ENCODE results near the gene DENND5A.

The DENND5A gene

DNA sequence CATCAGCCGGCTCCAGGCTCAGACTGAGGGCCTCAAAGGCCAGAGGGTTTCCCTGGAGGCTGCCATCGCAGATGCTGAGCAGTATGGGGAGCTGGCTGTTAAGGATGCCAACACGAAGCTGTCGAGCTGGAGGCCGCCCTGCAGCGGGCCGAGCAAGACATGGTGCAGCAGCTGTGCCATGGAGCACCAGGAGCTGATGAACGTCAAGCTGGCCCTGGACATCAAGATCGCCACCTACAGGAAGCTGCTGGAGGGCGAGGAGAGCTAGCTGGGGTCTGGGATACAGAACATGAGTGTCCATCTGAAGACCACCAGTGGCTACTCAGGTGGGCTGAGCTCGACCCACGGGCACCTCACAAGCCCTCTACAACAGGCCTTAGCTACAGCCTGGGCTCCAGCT lies 169.7 kb downstream of the DENND5A start:
- no peak for DNase-seq (ENCODE audit: low spot score)

- DNase-seq (ENCODE audit: low spot score): no peak
Observed at GRCh38 chr11:9094420-9094819, 170.7 kb downstream of the DENND5A start.

DNA sequence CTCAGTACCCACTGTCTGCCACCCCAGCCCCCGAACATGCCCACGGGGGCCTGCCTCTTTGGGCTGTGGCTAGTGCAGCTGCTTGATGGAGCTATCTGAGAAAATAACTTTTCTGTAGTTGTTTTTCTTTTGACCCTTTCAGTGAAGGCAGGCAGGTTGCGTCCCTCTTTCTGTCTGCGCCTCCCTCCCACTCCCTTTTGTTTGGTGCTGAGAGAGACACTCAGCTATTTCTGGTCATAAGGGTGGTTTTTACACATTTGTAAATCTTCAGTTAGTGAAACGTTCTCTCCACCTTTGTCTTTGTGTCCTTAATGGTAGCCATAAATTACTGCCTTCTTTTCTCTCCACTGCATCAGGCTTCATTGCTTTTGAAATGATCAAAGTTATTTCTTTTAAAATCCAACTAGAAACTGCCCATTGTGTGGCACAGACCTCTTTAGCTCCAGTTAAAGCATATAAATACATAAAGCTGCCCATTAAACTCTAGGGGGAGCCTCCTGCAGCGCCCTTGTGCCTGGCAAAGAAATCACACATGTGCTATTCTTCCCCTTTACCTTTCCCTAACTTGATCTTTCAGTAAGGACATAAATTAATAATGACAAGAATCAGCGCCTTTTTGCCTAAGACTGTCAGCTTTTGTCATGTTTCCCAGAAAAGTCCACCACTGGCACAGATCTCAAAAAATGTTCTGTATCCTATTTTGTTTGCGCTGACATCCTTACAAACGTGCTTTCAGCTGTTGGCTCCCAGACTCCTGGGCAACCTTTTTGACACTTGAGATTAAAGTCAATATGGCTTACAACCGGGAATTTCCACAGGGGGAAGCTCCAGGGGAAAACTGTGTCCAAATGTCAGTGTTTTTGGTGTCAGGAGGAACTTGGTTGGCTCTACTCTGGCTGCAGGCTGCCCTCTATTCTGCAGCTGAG lies 172.0 kb downstream of the DENND5A start:
- no peak for DNase-seq (ENCODE audit: low spot score)

- DNase-seq (ENCODE audit: low spot score): no peak
Observed at GRCh38 chr11:9092072-9092471, 173.1 kb downstream of the DENND5A start.

- DNase-seq (ENCODE audit: low spot score): no peak
Observed at GRCh38 chr11:9091044-9091922, 173.9 kb downstream of the DENND5A start, which contains the start of gene SCUBE2. Gene SCUBE2 (minus strand): TSS chr11:9091599. CDS start chr11:9091528, 71 bp downstream.

- no peak for DNase-seq (ENCODE audit: low spot score)
Observed at GRCh38 chr11:9090488-9091043, 174.6 kb downstream of the DENND5A start.

DNA sequence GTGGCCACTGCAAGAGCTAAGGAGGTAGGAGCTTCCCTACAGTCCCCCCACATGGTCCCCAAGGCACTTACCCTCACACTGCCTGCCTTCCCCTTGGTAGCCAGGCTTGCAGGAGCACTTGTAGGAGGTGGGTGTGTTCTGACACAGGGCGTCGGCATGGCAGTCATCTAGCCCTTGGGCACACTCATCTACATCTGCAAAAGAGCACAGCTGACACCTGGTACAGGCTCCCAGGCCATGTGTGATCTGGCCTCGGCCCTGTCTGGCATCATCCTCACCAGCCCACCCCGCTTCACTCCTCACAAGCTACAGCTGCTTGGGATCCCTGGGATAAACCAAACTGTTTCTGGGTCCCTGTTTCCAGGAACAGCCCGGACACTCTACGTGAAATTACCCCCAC lies 175.5 kb downstream of the DENND5A start:
- DNase-seq (ENCODE audit: low spot score): no peak

- no peak for DNase-seq (ENCODE audit: low spot score)
Observed at GRCh38 chr11:9089061-9089460, 176.1 kb downstream of the DENND5A start.

Measured in putamen (tissue), 1 donor.